ENCODE data around the gene CDC25C.

CDC25C gene

DNA sequence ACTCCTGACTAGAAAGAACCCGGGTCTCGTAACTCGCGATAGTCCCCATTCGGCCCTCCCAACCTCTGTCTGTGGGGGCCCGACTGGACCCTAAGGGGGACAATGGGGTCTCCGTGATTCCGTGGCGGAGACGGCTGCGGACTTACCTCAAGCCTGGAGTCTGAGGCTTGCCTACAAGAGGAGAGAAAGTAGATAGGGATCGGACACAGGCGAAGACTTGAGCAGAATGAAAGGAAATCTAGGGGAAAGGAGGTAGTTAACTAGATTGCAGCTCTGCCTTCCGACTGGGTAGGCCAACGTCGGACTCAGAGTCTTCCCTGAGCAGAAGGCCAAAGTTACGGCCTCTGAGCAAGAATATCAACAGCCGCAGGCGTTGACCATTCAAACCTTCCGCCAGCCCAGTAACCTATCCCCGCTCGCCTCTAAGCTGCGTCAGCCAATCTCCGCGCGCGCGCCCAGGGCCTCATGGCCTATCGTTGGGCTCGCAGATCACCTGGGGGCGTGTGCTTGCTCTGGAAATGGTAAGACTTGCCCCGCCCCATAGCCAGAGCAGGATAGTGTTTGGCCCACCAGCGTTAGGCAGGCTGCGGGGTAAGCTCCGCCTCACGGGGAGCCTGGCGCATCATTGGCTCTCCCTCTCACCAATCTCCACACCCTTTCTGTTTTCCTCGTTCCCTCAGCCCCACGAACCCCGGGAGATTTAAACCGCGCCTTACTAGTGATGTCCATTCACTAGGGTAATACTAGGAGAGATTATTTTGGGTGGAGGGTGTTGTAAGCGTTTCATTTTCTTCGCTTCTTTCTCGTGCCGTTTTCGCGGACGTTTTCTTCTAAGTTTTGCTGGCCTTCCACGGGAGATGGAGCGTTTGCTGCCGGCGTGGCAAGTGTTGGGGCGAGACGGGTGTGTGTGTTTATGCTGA, at the start of gene CDC25C:
Gene CDC25C, minus strand, starts transcription at position 356 of the 920 bp plus-strand sequence. CDS start 624 bp downstream, outside the sequence.
- DNase-seq: peak; percentile 100

DNA sequence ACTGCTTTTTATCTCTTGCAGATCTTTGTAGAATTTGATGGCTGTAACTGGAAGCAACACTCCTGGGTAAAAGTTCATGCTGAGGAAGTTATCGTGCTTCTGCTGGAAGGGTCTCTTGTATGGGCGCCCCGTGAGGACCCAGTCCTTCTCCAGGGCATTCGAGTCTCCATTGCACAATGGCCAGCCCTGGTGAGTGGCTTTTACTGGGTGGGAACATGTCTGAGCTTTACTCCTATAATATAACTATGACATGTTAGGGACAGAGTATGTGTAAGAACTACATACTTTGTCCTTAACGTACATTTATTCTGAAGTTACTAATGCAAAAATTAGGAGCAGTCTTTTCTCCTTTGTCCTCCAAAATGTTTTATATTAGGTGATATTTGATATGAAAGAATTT, 41.0 kb upstream of the CDC25C start:
- no peak for DNase-seq

DNA sequence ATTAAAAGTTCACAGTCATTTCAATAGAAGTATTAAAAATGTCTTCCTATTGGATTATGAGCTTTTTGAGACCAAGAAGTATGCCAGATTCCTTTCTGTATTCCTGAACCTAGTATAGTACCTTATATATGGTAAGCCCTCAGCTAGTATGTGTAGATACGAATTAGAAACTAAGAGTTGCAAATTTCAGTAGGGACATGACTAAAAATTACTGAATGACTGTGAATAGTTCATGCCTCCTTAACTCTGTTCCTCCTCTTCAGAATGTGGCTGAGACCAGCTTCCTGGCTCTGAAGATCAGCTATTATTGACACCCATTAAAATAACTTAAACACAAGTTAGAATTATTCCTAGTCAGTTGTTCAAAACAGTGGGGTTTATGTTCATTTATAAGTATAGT, 40.6 kb upstream of the CDC25C start:
- DNase-seq: no peak

DNA sequence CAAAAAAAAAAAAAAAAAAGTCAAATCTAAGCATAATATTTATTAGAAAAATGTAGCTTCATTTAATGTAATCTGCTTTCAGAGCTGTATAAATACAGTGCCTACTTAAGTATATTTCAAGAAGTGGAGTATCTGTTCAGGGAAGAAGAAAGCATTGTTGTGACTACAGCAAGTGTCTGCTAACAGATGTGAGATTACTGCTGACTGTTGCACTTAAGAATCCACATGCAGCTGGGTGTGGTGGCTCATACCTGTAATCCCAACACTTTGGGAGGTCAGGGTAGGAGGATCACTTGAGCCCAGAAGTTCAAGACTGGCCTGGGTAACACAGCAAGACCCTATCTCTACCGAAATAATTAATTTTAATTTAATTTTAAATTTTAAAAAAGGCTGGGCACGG, 39.9 kb upstream of the CDC25C start:
- no peak for DNase-seq

DNA sequence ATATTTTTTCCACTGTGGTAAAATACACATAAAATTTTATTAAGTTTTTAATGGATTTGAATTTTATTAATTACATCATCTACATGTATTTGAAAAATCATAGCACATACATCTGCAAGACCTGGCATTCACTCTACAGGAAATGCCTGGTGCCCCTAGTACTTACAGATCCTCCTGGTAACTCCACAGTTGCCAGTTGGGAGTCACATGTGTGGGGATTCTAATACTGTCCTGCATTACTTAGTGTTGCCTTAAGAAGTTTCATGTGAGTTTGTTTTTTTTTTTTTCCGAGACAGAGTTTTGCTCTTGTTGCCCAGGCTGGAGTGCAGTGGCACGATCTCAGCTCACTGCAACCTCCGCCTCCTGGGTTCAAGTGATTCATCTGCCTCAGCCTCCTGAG, 38.9 kb upstream of the CDC25C start:
- no peak for DNase-seq

DNA sequence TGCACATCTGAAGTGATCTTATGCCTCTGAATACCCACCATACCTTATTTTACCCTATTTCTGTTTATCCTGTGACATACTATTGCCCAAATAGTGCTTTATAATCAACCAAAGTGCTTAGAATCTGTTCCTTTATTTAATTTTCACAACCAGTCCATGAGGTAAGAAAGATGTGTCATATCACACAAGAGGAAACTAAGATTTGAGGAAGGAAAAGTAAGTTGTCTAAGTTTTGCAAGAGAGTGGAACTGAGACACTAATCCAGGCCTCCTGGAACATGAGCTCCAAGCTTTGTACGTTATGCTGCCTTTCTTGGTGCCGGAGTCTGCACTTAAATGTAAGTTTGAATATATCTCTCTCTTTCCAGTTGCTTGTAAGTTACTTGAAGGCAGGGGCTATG, 38.1 kb upstream of the CDC25C start:
- no peak for DNase-seq

DNA sequence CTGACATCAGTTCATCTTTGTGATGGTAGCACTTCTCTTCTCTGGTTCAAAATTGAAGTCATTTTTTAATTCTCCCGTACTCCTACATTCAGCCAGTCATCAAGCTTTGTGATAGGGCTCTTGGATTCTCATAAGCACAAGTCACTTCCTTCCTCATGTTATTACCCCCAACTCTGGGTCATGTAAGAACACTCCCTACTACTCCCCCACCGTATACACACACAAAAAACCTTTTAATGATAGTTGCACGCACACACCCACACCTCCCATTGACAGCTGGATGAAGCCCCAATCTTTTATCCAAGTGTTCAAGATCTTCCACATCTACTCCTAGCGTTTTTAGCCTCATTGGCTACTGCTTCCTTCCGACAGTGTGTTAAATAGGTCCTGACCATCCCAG, 37.7 kb upstream of the CDC25C start:
- DNase-seq: no peak

DNA sequence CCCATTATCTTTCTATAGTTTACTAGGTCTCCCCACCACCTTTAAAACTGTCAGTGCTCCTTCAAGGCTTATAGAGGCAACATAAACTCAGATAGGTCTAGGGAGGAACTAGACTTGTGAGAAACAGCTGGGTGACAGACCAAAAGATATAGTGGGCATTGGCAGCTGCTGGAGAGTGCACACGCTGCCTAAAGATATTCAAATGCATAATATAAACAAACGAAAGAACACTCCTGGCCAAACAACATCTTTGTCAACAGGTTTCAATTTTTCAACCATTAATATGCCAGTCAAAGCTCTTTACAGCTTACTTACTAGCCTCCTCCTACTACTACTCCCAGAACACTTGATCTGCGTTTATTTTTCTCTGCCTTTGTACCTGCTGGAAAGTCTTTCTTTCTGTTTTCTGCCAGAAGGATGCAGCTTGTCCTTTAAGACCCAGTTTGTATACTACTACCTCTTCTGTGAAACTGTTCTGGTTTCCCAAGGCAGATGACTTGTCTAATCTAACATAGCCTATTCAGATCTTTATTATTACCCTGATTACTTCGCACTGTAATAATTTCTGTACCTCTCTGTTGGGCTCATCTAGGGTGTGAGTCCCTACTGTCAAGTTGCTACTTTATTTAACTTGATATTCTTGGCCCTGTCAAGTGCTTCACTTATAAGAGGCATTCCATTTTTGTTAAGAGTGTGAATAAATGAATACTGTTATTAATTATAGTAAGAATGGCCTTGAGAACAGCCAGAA, 35.2 kb upstream of the CDC25C start:
- DNase-seq: no peak

DNA sequence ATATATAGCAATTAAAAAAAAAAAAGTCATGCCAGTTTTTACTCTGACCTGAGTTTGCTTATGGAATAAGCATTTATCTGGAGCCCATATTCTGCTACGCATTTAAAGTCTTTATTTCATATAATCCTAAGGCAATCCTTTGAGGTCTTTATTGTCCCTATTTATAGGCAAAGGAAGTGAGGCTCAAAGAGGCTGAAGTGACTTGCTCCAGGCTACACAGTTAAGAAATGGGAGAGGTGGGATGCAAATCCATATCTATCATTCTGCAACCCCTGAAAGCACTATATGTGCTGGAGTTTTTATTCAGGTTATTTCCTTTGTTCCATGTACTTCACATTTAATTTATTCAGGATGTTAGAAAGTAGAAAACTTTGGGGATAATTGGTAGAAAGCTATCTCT, 33.0 kb upstream of the CDC25C start:
- no peak for DNase-seq

DNA sequence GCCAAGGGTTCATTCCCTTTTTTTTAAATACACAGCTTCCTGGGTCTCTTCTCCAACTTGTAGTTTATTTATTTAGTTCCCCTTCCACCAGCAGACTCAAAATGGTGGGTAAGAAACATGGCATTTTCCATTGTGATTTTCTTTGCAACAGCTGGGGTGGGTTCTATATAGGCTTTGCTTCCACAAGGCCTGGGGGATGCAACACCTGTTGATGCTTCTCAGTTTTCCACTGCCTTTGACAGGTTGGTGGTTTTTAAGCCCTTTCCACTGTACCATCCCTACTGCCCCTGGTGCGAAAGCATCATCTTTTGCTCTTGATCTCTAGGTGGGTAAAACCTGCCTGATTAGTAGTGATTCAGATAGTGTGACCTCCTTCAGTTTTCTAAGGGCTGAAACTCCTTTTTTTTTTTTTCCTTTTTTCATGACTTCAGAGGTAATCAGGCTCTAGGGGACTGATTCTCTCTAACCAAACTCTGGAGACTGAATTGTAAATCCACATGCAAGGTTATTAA, 29.4 kb upstream of the CDC25C start:
- DNase-seq: no peak

DNA sequence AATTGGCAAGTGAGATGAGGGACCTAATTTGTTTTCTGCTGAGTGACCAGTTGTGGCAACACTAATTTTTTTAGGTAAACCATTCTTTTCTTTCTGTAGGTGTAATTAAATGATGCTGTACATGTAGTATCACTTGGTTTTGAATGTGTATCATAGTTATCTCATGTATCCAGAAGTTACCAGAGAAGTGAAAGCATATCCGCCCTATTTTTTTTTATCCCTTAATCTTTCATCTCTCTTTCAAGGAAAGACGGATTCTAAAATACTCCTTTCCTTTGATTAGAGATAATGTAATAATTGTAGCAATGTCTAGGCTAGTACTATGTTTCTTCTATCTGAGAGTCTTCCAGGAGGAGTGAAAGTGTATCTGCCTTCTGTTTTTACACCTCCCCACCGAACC, 28.0 kb upstream of the CDC25C start:
- DNase-seq: no peak

DNA sequence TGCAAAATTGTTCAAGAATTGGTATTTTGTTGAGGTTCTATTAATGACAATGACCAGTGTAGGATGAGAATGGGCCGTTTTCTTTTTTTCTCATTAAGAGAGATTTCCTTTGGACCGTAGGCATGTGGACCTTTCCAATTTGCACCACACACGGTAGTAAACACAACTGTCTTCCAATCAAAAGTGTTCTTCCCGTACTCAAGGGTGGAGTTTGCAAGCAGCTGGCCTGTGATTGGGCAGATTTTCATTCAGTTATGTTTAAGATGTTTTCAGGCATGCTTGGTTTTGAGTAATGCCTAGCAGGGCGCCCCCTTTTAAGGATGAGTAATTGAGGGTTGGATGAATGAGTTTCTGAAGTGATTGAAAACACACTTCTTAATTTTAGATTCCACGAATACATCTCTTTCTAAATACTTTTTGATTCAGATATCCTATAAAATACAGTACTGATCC, 23.3 kb upstream of the CDC25C start:
- peak; percentile 91 for DNase-seq

DNA sequence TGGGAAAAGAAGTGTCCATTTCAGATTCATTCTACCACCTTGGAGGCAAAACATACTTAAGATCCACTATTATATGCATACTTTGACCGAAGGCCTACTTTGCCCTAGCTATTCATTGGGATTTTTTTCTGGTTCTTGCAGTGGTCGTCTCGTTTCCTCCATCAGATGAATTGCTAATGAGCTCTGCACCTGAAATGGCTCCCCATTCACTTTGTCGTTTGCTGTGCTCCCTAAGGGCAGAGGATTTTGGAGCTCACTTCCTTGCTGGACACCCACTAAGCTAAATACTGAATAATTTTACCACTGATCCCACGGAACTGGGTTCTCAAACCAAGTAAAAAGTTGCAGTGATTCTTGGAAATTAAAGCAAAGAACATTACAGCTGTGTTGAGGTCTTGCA, 22.8 kb upstream of the CDC25C start:
- DNase-seq: no peak

DNA sequence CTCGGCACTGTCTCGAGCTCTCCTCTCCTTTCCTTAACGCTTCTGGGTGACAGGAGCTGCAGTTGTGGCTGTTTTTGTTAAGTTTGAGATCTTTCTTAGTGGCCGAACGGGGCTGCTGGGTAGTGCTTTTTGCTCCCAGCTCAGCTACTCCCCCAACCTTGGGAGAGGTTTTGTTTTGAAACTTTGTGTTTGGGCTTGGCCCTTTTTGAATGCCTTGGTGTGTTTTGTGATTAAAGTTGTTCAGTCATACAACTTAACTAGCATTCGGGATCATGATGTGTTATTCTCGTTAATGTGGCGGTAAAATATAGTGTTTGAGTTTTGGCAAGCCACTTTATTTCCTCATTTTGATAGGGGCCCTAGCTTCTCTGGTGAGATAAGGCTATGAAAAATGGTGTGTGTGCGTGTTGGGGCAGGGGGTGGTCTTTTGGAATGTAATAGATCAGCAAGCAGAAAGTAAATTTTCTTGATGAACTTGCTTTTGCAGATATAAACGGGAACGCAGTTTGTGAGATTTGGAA, 22.0 kb upstream of the CDC25C start:
- peak; percentile 45 for DNase-seq

DNA sequence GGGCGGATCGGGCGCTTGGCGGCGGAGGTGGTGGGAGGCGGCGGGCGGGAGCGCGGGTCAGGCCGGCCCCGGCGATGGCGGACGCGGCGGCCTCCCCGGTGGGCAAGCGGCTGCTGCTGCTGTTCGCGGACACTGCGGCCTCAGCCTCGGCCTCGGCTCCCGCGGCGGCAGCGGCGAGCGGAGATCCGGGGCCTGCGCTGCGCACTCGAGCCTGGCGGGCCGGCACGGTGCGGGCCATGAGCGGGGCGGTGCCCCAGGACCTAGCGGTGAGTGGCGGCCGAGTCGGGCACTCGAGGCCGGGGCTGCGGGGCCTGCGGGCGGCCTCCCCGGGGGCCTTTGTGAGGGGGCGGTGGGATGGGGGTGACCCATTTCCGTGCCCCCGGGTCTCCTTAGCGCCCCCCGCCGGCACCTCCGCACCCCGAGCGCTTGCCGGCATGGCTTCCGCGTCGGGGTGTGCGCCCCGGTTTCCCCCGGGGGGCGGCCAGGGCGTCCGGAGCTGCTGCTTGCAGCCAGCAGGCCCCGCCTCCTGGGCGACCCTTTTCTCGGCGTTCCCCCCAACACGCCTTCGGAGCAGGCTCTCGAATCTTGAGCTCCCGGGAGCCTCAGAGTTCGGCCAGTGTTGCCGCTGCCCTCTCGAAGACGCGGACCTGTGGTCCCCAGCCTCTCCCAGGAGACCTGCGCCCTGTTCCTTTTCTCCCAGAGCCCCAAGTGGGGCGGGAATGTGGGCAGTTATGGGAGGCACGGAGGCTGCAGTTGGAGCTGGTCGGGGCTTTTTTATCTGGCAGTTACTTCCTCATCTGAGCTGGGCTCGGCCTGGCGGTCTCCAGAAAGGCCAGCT, 21.3 kb upstream of the CDC25C start:
- DNase-seq: peak; percentile 54

DNA sequence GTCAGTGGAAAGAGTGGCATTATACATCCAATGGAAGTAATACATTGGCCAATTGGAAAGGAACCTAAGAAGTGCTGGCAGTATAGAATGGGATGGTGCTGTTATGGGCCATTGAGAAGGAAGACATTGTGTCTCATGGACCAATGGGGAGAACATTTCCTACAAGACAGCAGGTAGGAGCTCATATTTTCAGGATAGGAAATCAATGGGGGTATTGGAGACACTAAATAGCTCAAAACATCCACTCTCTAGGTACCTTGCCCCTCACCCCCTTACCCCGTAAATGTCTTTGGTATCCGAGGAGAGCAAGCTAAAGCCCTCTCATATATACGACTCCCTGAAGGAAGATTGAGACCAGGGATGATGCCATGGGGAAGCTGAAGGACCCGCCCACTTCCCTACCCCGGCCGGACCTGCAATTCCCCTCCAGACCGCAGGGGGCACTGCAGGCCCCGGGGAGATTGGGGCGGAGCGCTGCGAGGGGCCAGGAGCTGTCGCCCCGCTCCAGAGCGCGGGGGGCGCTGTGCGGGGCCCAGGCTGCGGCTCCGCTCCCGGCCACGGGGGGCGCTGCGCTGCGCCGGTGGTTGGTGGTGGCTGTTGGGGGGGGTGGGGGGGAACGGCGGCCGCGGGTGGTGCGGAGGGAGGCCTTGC, 20.6 kb upstream of the CDC25C start, which contains the start of gene KDM3B:
Gene KDM3B, plus strand, starts transcription at position 615 of the 651 bp plus-strand sequence. CDS start 111 bp downstream, outside the sequence.
- peak; percentile 79 for DNase-seq

DNA sequence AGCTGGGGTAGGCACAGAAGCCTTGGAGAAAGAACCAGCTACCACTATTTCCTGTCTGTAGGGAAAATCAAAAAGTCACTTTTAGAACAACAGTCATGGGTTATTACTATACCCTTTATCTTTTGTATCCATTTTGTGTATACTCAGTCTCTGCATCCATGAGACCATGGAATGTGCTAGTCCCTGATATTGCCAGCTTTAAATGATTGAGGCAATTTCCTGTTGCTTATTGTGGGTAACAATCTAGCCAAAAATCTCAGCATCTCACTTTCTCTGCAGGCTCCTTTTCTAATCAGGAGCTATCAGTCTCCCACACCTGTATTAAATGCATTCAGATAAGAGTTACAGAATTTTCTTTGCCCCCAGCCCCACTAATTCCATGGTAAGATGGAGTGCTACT, 19.9 kb upstream of the CDC25C start:
- DNase-seq: no peak

DNA sequence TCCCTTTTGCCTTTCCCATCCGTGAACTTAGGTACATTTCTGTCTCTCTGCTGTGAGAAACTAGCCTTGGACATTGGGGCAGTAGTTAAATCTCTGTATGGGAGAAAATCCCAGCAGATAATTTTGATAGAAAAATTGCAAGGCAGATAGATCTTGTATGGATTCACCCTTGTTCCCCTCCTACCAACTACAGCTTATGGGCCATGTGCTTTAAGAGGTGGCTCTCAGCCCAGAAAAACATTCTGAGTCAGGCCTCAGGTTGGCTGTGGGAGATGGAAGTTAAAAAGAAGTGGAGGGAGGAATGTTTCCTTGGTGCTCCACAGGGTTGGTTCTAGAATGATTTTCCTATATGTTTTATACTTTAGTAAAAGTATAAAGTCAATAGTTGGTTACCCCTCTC, 19.5 kb upstream of the CDC25C start:
- peak; percentile 58 for DNase-seq

DNA sequence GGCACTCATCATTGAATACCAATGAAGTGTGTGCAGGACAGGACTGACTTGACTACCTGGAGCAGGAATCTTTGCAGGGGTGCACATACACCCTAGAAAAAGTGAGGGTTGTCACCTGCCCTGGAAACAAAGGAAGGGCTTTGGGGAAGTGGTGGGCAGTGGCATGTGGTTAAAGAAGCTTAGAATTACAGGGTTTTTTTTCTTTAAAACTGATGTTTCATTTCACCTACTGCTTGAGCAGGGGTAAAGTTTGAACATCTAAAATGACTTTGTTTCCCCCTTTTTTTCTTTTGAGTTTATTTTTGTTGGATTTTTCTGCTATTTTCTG, 18.9 kb upstream of the CDC25C start:
- DNase-seq: no peak

DNA sequence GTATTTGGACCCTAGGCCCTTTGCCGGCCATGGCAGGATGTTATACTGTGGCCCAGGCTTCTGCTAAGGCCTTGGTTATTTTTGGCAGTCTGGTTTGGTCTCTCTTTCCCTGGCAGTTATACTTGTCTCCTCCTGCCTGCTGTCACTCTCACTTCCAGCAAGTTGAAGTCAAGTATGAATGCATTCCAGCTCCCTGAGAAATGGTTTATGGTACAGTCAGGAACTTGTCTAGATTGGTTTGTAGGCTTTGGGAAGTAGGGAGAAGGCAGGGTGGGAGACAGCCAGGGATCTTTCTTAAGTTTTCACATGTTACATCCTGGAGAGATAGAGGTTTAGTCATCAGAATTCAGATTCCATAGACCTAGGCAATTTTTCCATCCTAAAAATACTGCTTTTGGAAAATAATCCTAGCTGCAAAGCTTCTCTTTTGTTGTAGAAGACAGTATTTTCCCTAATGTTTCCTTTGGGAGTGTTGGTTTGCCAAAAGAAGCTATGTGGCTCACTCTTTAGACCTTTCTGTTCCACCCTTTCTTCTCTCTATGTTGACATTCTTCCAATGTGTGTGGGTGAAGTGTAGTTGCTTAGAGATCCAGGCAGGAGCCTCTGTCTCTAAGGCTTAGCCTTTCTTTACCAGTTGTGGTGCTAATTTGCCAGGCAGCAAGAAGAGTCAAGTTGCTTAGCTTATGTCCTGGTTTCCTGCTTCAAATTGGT, 18.4 kb upstream of the CDC25C start:
- no peak for DNase-seq

DNA sequence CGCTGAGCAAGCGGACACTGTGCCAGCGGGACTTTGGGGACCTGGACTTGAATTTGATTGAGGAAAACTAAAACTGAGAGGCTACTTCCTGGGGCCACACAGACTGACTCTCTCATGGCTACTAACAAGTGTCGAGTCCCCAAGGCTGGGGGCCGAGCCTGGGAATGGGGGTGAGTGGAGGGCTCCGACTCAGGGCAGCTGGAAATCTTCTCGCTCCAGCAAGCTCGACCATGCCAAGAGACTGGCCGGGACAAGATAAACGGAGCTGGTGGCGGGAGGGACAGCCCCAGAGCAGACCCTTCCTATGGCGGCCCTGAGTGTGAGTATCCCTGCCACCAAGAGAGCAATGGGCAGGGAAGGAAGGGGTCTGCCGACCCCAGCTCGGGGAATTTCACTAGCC, 15.3 kb upstream of the CDC25C start:
- no peak for DNase-seq
